22Rv1 (cell line): ENCODE measurements around the gene AATK.

Experiments
- ZFX ChIP-seq: fragments of 450-650 bp; IDR thresholded peaks from 2 replicates; pipeline ENCODE4 v1.6.1; 2017; ENCODE audit warnings: antibody characterized with exemption, borderline replicate concordance
- TF ChIP-seq, protein P1 (sequence below): fragments of 450-650 bp; IDR thresholded peaks from 2 replicates; pipeline ENCODE4 v1.5.1; 2017; ENCODE audit warnings: mild to moderate bottlenecking

DNA sequence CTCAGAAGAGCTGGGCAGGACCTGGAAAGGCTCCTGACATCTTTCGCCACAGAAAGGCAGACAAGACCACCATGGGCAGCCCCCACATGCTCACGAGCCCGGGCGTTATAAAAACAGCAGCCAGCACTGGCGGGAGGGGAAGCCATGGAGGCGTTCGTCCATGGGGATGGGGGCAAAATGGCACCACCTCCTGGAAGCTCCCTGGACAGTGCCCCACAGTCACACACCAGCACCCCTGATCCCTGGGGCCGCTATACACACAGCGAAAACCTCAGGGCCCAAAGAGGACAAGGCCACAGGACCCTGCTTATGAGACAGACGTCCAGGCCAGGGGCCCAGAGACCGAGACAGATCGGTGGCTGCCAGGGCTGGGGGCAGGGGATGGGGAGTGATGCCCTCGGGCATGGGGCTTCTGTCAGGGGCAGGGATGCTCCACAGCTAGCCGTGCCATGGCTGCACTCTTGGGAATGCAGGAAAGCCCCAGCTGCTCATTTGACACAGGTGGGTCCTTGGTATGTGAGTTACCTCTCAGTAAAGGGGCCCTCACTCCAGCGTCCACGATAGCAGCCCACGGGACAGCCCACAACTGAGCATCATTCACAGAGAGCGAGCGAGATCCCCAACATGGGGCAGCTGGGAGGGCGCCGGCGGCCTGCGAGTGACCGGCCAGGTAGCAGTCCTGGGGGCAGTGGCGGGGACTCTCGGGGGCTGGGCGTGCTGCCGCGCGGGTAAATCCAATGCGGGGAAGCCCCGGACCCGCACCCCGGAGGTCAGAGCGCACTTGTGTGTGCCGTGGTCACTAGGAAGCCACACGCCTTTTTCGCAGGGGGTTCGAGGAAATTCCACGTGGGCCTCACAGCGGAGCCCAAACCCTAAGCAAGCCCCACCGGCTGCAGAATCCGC lies 7.1 kb downstream of the AATK start:
- TF ChIP-seq, protein P1, sequence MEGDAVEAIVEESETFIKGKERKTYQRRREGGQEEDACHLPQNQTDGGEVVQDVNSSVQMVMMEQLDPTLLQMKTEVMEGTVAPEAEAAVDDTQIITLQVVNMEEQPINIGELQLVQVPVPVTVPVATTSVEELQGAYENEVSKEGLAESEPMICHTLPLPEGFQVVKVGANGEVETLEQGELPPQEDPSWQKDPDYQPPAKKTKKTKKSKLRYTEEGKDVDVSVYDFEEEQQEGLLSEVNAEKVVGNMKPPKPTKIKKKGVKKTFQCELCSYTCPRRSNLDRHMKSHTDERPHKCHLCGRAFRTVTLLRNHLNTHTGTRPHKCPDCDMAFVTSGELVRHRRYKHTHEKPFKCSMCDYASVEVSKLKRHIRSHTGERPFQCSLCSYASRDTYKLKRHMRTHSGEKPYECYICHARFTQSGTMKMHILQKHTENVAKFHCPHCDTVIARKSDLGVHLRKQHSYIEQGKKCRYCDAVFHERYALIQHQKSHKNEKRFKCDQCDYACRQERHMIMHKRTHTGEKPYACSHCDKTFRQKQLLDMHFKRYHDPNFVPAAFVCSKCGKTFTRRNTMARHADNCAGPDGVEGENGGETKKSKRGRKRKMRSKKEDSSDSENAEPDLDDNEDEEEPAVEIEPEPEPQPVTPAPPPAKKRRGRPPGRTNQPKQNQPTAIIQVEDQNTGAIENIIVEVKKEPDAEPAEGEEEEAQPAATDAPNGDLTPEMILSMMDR, result no peak
- TF ChIP-seq ZFX, result no peak
